ENCODE data around the gene TMEM135.

TMEM135 gene

GRCh38 chr11:87201376-87201775, 163.6 kb downstream of the TMEM135 start:
- no peak for DNase-seq

- no peak for DNase-seq
Measured at GRCh38 chr11:87203907-87204602, 166.3 kb downstream of the TMEM135 start.

- DNase-seq, result no peak
Measured at GRCh38 chr11:87212891-87213290, 175.2 kb downstream of the TMEM135 start.

GRCh38 chr11:87213444-87213843, 175.7 kb downstream of the TMEM135 start:
- no peak for DNase-seq

GRCh38 chr11:87215236-87215635, 177.5 kb downstream of the TMEM135 start:
- no peak for DNase-seq

- DNase-seq, result no peak
Measured at GRCh38 chr11:87219266-87219665, 181.5 kb downstream of the TMEM135 start.

- DNase-seq, result no peak
Measured at GRCh38 chr11:87223816-87224215, 186.1 kb downstream of the TMEM135 start.

- no peak for DNase-seq
Measured at GRCh38 chr11:87224486-87224885, 186.8 kb downstream of the TMEM135 start.

- DNase-seq, result no peak
Measured at GRCh38 chr11:87228820-87229219, 191.1 kb downstream of the TMEM135 start.

- no peak for DNase-seq
Measured at GRCh38 chr11:87230995-87231394, 193.3 kb downstream of the TMEM135 start.

- DNase-seq, result no peak
Measured at GRCh38 chr11:87232320-87232719, 194.6 kb downstream of the TMEM135 start.

- DNase-seq, result no peak
Measured at GRCh38 chr11:87235366-87235765, 197.6 kb downstream of the TMEM135 start.

GRCh38 chr11:87236368-87236767, 198.6 kb downstream of the TMEM135 start:
- DNase-seq, result no peak

- DNase-seq, result no peak
Measured at GRCh38 chr11:87239001-87239400, 201.3 kb downstream of the TMEM135 start.

GRCh38 chr11:87239531-87239930, 201.8 kb downstream of the TMEM135 start:
- no peak for DNase-seq

GRCh38 chr11:87251560-87251959, 213.8 kb downstream of the TMEM135 start:
- no peak for DNase-seq

GRCh38 chr11:87252869-87253268, 215.1 kb downstream of the TMEM135 start:
- no peak for DNase-seq

GRCh38 chr11:87254562-87254961, 216.8 kb downstream of the TMEM135 start:
- DNase-seq, result no peak

GRCh38 chr11:87255589-87255988, 217.9 kb downstream of the TMEM135 start:
- no peak for DNase-seq

GRCh38 chr11:87256694-87257340, 219.1 kb downstream of the TMEM135 start:
- no peak for DNase-seq

- DNase-seq, result no peak
Measured at GRCh38 chr11:87258171-87258833, 220.6 kb downstream of the TMEM135 start.

- DNase-seq, result no peak
Measured at GRCh38 chr11:87259736-87260135, 222.0 kb downstream of the TMEM135 start.

GRCh38 chr11:87260811-87261210, 223.1 kb downstream of the TMEM135 start:
- DNase-seq, result no peak

- DNase-seq, result no peak
Measured at GRCh38 chr11:87263264-87263838, 225.6 kb downstream of the TMEM135 start.
